NOMO-1 (cell line): Measurements from ENCODE around the gene SLU7.
"Not testable (repeated sequence)": the region's sequence is repeated elsewhere in the genome, so short reads cannot be mapped to it uniquely, and the experiment has no call there.

Experiments used
- DNase-seq, 2 experiments: peaks; one replicate each; lab custom pipeline; 2025; ENCODE audit not compliant: unreplicated experiment in 2 of 2; lab: John Stamatoyannopoulos, UW

The SLU7 gene

DNA sequence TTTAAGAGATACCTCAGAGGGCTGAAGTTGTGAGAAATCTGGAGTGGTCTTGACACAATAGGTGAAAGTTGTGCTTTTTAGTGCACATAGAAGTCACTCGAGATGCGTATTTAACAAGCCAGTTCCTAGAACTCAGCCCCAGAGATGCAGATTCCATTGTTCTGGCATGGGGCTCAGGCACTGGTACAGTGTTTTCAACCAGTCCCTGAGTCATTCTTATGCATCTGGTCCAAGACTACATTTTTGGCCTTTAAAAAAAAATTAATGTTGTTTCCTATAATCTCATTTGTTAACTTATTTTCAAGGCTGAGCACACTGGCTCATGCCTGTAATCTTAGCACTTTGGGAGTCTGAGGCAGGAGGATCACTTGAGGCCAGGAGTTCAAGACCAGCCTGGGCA is 32.4 kb upstream of the SLU7 start:
- DNase-seq = no peak

DNA sequence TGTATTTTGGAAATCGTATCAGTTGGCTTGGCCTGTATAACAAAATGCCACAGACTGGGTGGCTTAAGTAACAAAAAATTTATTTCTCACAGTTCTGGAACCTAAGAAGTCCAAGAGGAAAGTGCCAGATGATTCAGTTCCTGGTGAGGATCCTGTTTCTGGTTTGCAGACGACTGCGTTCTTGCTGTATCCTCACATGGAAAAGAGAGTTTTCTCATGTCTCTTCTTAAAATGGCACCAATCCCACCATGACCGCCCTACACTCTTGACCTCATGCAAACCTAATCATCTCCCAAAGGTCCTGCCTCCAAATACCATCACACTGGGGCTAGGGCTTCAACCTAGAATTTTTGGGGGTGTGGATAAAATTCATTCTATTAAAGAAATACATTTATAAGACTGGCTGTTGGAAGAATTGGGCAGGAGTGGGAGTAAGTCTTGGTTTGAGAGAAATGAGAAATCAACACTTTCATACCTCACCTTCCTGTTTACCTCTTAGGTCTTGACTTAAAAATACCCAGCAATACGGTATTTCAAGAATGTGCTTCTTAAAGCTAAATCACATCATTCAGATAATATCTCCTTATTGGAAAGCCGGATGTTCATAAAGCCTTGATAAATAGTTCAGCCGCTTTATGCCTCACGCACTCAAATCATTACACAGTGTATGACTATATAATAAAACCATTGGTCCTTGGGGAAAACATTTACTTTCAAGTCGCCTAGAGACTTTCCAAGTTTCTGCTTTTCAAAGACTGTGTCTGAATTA is 31.5 kb upstream of the SLU7 start:
- DNase-seq = no peak

DNA sequence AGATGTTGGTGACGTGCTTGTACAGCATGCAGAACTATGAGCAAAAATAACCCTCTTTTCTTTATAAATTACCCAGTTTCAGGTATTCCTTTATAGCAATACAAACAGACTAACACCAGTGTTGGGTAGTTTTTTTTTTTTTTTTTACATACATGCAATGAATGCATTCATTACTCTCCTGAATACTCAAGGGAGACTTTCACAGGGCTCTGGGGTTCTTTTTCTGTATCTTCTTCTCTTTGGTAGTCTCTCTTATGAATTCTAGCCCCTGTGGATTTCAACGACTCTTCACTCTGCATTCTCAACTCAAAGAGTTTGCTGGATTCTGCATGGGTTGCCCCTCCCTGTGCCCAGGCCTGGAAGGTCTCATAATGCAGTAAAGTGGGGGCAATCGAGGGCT is 30.6 kb upstream of the SLU7 start:
- DNase-seq = no peak

DNA sequence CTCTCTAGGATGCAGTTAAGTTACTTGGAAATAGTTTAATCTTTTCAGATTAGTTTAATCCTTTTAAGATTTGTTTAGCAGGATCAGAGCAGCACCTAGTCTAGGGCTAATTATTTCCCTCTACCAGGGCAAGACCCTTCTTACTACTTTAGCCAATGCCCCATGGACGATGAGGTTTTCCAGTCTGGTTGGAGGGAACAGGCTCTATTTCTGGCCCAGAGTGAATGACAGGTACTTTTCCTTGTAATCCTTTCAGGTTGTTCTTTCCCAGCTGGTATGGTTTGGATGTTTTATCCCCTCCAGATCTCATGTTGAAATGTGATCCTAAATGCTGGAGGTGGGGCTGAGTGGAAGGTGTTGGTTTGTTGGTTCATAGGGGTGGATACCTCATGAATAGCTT is 30.0 kb upstream of the SLU7 start:
- no peak for DNase-seq

DNA sequence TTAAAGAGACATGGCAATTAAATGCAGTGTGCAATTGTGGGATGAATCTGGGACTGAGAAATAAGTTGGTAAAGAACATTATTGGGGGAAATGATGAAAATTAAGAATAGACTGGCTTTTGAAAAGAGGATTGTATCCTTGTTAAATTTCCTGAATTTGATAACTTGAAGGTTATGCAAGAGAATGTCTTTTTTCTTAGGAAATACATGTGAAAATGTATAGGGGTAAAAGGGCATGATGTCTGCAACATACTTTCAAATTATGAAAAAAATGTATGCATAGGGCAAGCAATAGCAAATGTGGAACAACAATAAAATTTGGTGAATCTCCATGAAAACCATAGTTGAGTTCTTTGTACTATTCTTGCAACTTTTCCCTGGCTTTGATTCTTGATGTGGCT is 26.9 kb upstream of the SLU7 start:
- no peak for DNase-seq

DNA sequence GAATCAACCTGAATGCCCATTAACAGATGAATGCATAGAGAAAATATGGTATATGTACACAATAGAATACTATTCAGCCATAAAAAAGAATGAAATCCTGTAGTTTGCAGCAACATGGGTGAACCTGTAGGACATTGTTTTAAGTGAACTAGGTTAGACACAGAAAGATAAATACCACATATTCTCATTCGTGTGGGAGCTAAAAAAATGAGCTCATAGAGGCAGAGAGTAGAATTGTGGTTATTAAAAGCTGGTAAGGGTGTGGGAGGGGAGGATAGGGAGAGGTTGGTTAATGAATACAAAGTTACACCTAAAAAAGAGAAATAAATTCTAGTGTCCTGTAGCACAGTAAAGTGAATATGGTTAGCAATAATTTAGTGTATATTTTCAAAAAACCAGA is 26.3 kb upstream of the SLU7 start:
- DNase-seq = no peak

DNA sequence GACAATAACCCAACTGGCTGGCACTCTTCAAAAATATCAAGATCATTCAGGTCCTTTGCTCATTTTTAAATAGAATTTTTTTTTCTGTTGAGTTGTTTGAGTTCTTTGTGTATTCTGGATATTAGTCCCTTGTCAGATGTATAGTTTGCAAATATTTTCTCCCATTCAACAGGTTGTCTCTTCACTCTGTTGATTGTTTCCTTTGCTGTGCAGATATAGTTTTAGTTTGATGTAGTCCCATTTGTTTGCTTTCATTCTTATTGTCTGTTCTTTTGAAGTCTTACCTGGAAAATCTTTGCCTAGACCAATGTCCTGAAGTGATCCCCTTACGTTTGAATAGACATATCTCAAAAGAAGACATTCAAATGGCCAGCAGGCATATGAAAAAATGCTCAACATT is 25.5 kb upstream of the SLU7 start:
- DNase-seq = no peak

DNA sequence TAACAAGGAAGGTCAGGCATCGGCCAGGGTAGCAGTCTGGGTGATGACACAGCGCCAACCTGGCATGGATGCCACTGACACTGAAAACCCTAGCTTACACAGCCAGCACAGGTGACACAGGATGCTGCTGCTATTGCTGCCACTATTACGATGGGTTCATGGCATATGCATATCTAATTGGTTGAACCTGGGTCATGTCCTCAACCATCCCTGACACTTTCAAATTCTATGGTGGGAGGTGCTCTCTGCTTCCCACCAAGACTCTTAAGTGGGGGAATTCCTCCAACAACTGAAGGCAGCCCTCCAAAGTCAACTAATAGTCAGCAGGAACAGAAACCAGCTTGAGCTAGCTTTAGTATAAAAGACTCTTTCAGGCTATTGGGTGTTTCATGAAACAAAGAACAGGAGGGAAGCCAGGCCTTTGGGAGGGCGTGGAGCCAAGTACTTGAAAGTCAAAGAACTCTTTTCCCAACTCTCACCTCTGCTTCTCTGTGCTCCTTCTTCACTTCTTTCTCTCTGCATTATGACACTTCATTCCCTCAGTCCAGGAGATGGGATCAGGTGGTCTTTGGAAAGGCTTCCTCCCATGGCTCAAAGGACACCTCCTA is 24.0 kb upstream of the SLU7 start:
- no peak for DNase-seq

DNA sequence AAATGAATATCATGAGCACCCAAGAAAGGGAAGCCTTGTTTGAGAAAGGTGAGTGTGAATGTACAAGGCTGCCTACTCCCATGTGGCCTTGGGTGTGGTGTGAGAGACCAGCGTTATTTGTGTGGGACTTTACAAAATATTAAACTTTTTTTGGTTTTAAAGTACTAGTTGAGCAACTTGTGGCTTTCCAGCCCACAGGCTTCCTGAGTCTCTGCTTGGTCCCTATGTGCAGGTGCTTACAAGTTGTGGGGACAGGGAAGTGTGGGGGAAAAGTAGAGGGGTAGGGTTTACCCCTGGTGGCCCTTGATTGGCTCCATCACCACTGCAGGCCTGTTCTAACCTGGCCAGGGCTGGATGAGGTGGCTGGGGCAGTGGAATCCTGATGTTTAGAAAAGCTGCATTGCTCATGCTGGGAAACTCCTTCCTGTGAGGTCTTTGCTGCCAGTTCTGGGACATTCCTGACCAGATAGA is 22.5 kb upstream of the SLU7 start:
- peak in 1 of 2 experiments; percentile 2 for DNase-seq

DNA sequence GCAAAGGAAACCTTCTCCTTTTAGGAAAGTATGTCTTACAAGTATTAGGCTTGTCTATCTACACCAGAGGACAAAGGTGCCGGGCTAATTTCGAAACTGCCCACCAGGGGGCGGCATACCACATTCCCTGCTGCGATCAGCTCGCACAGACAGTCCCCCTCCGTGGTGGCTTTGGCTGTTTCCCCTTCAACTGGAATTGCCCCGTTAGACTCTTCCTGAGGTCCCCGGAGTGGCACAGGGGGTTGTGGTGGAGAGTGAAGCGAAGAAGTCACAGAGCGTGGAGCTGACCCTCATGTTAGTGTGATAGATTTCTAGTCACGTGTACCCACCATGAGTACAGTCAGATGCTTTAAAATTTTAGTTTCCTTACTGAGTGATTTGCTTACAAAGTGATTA is 20.3 kb upstream of the SLU7 start:
- DNase-seq = peak; percentile 65 to 71

DNA sequence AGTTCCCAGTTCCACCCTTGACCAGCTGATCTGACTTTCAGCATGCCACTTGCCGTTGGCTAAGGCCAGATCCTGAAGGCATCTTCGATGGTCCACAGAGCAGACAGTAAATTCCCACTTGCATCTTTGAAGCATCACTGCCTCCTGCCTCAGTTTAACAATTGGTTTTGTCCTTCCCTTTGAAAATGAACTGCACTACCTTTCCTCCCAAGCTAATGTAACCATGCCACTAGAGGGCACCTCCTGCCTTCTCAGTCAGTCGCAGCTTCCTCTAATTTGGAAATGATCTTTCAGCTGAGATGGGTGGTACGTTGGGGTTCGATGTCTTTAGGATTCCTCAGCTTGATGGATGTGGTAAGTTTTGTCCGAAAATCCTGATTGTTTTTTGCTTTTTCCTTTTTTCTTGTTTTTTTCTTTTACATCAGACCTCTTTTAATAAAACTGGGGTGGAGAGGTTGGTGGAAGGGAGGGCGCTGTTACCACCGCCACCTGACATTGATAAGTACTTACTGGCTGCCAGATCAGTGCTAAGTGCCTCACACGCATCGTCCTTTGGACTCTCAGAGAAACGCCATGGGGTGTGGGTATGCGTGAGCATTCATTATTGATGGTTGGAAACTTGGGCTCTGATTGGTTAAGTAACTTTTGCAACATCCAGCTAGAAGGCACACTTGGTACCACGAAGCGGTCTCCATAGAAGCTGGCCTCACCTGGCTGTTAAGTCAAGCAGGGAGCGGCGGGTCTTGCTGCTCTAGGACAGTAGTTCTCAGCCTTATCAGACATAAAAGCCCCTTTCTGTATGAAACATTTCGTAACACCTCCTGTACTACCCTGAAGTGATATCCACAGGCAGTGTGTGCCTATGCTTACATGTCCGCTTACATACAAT is 19.7 kb upstream of the SLU7 start:
- peak; percentile 37 to 83 for DNase-seq

DNA sequence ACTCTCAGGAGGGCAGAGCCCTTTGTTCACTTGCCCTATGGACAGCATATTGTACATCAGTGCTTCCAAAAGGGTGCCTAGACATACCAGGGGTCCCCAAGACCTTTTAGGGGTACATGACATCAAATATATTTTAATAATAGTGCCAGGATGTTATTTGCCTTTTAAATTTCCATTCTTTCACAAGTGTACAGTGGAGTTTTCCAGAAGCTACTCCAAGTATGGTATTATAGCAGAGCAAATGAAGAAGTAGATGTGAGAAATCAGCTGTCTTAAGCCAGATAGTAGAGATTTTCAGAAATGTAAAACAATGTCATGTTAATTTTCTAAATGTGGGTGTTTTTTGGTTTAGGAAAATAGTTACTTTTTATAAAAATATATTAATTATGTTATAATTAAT is 18.4 kb upstream of the SLU7 start:
- no peak for DNase-seq

DNA sequence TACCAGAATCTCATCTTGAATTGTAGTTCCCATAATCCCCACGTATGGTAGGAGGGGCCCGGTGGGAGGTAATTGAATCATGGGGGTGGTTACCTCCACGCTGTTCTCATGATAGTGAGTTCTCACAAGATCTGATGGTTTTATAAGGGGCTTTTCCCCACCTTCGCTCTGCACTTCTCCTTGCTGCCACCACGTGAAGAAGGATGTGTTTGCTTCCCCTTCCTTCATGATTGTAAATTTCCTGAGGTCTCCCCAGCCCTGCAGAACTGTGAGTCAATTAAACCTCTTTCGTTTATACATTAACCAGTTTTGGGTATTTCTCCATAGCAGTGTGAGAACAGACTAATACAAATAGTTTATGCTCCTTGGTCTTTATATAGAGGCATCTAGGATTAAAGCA is 17.8 kb upstream of the SLU7 start:
- not testable (repeated sequence) for DNase-seq

DNA sequence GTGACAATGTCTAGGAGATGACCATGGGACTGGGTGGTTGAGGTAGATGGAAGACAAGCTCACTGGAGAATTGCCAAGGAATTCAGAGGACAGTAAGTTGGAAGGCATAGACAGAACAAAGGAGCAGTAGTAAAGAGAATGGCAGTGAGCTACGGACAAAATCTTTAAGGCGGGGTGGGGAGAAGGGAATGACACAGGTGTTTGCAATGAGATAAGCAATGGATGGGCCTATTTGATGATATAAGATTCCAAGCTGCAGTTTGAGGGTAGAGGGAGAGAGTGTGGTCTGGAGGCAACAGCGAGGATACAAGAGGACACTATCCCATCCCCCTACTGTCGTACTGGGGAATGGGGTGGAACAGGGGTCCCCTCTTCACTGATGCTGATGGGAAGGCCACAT is 17.1 kb upstream of the SLU7 start:
- DNase-seq = no peak

DNA sequence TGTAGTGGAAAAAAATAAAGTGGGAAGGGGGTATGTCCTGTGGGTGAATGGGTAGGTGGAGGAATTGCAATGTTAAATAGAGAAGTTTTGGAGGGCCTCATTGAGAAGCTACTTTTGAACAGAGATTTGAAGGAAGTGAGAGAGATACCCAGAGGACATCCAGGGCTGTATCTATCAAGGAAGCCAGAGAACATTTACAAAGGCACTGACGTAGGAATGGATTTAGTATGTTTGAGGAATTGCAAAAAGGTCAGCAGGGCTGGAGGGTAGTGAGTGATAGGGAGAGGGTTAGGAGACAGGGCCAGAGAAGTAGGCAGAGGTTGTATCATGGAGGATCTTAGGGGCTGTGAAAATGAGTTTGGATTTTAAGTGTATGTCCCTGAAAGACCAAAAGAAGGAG is 16.7 kb upstream of the SLU7 start:
- DNase-seq = no peak

DNA sequence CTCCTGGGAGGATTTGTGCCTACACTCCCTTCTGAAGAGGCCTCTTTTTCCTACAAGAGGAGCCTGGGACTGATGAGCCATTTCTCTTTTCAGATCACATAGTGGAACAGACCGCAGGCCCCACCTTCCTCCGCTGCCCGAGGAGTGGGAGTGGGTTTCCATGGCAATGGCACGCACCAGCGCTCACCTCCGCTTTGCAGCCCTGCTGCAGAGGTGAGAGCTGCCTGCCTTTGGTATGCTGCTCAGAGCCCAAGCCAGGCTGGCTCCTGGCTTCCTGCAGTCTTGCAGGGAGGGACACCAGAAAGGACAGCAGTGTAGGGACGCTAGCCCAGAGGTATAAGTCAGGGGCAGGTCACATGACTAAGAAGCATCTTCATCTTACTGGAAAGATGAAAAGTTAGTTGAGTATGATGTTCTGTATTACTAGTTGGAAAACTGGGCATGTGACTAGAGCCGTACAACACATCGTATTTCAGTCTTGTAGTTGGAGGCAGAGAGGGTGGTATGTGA is 15.2 kb upstream of the SLU7 start:
- no peak for DNase-seq

DNA sequence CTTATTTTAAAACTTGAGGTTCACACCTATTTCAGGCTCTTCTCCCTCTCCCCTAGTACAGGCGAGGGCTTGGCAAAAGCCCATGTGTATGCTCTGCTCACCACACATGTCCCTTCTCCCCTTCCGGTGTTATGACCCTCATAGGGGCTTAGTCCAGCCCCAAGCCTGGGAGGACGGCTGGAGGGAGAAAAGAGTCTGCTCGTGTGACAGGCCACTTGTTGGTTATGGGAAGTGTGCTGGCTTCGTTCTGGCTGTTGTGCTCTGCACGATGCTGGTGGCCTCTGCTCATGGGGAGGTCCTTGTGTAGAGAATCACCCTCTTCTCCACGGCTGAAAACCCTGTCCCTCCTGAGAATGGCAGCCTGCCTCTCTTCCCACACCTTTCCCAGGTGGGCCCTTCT is 13.9 kb upstream of the SLU7 start:
- DNase-seq = no peak

DNA sequence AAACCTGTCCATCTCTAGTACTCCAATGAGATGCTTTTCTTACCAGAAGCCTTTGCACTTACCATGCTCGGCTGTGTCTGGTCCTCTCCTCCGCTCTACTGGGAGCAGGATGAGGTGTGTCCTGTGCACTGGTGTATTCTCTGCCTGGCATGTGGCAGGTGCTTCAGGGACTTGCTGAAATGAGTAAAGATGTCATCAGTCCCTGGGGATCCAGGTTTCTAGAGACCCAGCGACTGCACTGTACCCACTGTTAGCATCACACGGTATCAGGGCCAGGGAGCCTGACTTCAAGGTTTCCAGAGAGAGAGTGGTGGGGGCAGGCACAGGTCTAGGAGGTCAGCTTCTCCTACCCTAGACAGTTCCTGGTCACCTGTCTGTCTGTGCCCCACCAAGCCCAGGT is 13.3 kb upstream of the SLU7 start:
- no peak for DNase-seq

DNA sequence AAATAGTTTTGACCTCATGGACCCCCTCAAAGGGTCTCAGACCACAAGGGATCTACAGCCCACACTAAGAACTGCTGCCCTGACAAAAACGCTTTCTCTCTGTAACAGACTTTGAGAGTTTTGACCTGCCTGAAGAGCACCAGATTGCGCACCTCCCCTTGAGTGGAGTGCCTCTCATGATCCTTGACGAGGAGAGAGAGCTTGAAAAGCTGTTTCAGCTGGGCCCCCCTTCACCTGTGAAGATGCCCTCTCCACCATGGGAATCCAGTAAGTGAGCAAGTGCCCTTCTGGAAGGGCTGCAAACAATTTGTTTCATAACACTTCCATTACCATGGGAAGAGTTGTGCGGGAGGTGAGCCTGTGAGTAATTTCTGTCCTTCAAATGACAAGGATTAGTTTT is 8.7 kb upstream of the SLU7 start:
- no peak for DNase-seq

DNA sequence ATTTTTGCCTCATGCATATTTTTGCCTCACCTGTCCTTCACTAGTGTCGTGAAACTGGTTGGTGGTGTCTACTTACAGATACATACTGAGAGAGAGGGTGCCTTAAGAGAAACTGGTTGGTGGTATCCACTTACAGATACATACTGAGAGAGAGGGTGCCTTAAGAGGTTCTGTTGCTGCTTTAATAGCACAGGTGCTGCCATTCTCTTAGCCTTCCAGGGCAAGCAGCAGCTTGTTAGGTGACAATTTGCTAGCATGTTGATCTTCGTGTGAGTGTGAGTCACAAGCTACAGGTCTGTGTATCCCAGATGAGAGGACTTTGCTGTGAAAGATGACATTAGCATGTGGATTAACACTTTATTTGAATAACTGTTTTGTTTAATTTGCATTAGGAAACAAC is 4.2 kb upstream of the SLU7 start:
- no peak for DNase-seq

DNA sequence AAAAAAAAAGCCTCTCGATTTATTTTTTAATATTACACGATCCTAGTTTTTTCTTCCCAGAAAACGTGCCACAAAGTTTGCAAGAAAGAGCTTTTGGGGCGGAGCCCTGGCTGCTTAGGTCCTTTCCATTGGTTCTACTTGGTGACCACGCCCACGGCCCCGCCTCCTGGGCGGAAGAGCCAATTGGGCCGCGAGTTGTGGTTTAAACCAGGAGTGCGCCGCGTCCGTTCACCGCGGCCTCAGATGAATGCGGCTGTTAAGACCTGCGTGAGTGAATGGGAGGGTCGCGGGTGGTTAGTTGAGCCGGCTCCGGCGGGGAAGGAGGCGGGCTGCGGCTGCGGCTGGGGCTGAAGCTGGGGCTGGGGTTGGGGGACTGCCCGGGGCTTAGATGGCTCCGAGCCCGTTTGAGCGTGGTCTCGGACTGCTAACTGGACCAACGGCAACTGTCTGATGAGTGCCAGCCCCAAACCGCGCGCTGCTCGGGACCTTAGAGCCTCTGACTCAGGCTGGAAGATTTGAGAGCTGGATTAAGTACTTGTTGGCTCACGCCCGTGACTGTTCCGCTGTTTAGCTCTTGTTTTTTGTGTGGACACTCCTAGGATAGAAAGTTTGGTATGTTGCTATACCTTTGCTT is 2.9 kb upstream of the SLU7 start, which contains the start of gene PTTG1:
PTTG1 (plus strand) TSS at position 231 of the 634 bp plus-strand sequence. CDS start 458 bp downstream, outside the sequence.
- DNase-seq = peak; percentile 86 to 93
